ENCODE results near the gene LARGE1.

DNA sequence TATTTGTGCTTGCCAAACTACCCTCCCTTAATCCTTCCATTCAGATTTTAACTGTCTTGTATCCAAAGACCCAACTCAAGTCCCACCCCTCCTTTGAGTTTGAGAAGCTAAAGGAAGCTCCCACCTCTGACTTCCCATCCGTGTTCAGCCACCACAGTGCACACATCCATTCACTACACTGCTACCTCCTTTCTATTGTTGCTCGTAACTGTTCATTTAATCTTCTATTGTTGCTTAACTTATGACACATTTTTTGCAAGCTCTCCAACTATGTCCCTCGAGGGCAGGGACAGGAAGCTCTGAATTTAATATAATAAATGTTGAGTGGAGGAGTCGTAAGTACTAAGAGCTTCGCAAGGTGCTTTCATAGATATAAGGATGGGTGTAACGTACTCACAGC, 10.4 kb downstream of the LARGE1 start:
- TF ChIP-seq, protein P1, sequence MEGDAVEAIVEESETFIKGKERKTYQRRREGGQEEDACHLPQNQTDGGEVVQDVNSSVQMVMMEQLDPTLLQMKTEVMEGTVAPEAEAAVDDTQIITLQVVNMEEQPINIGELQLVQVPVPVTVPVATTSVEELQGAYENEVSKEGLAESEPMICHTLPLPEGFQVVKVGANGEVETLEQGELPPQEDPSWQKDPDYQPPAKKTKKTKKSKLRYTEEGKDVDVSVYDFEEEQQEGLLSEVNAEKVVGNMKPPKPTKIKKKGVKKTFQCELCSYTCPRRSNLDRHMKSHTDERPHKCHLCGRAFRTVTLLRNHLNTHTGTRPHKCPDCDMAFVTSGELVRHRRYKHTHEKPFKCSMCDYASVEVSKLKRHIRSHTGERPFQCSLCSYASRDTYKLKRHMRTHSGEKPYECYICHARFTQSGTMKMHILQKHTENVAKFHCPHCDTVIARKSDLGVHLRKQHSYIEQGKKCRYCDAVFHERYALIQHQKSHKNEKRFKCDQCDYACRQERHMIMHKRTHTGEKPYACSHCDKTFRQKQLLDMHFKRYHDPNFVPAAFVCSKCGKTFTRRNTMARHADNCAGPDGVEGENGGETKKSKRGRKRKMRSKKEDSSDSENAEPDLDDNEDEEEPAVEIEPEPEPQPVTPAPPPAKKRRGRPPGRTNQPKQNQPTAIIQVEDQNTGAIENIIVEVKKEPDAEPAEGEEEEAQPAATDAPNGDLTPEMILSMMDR (conservative IDR thresholded peaks at IDR 0.05; ENCODE audit: low read depth, low read length), result no peak
- TF ChIP-seq, protein P2, sequence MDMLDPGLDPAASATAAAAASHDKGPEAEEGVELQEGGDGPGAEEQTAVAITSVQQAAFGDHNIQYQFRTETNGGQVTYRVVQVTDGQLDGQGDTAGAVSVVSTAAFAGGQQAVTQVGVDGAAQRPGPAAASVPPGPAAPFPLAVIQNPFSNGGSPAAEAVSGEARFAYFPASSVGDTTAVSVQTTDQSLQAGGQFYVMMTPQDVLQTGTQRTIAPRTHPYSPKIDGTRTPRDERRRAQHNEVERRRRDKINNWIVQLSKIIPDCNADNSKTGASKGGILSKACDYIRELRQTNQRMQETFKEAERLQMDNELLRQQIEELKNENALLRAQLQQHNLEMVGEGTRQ (IDR thresholded peaks at IDR 0.05; ENCODE audit: low read depth, low read length), result no peak
- TF ChIP-seq BHLHE40 (IDR thresholded peaks at IDR 0.05; ENCODE audit: low read depth, low read length) (no peak), FOS (IDR thresholded peaks at IDR 0.05; ENCODE audit: low read depth, low read length) (no peak), POLR2A (IDR thresholded peaks at IDR 0.05; ENCODE audit: low read depth, low read length) (no peak), MAFK (IDR thresholded peaks at IDR 0.05; ENCODE audit: low read depth, low read length) (no peak)

Measured in IMR-90 (cell line).